GM19372 (cell line): ENCODE data around the gene CLCA1.

Experiments used
- ATAC-seq: cut with Tn5 transposase; IDR thresholded peaks from one replicate; pipeline ENCODE4 v1.9.1; 2021; ENCODE audit warnings: mild to moderate bottlenecking, low read depth, moderate library complexity; ENCODE audit not compliant: unreplicated experiment

Gene CLCA1

DNA sequence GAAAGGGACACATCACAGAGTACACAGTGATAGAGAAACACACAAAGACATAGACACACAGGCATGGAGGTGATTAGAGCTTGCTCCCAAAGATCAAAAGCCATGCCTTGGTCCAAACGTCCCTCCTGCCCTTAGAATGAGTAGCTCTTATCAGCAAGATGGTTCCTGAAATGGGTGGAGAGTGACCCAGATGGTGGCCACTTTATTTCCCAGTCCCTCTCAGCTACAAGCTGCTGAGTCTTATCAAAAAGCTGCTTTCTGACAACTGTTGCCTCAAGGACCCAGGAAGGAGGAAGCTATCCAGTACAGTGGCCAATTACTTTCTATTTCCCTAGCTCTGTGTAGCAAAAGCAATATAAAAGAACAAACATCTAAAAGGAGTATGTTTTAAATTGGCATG is 7.7 kb upstream of the CLCA1 start:
- no peak for ATAC-seq

DNA sequence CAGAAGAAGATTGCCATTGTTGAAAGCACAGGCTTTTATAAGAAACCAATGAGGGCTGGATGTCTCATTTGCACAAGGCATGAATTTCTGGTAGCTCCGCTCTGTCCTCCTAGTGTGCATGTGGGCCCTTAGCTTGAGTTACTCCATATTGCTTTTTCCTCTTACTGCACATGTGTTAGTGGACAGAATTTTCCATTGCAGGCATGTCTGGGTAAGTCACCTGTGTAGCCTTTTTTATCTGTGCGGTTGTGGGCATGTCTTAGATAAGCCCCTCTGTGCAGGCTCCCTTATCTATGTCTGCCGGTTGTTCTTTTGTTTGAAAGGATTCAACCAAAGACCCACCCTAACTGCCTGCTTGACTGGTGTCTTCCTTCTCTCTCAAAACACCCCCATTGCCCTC is 7.2 kb upstream of the CLCA1 start:
- no peak for ATAC-seq

DNA sequence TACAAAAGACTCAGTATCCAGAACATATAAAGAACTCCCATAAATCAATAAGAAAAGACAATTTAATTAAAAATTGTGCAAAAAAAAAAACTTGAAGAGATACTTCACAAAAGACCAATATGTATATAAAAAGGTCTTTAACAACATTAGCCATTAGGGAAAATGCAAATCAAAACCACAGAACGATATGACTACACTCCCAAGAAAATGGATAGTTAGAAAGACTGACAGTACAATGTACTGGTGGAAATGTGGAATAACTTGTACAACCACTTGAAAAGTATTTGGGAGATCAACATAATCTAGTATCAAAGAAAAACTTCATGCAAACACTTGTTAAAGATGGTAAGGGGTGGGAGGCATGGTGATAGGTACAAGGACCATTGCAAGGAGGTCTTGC is 3.9 kb upstream of the CLCA1 start:
- no peak for ATAC-seq

DNA sequence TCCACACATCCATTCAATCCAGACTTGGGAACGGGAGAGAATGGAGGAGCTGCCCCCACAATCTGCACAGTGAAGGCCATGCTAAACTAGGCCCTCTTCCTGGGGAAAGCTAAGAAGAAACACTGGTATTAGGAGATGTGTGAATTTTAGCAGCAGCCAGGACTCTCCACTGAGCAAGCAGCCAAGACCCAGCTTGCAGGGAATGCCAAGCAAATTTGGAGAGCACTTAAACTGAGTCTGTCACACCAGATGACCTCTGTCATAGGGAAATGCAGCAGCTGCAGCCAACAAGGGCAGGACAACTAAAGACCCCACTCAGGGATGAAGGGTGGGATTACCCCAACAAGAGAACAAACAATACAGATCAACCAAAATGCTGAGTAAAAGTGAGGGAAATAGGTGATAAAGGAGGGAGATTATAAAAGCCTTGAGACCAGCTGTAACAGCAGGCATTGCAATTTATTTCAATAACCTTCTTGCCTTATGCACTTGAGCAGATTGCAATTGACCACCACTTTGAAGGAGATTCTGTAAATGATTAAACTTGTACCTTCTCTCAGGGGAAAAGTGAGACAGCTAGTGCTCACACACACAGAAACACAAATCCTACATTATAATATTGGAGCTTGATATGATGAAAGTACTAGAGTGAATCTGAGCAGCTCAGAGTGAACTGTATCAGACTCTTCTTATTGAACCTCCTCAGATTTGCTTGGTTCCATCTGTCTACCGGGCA is 2.5 kb upstream of the CLCA1 start:
- no peak for ATAC-seq

DNA sequence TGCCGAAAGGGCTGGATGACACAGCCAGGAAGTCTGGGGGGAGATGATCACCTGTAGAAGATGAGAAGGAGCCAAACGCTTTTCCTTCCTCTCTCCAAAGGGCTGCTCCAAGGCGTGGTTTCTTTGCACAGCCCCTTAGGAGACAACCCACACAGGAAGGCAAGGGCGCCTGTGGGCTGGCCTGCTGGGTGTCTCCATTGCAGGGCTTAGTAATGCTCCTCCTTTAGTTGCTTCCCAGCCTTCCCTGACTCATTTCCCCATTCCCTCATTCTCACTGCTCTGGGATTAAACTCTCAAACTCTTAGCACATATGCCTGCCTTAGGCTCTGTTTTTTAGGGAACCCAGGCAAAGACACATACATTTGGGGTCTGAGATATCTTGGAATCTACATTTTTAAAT is 1.7 kb upstream of the CLCA1 start:
- no peak for ATAC-seq

DNA sequence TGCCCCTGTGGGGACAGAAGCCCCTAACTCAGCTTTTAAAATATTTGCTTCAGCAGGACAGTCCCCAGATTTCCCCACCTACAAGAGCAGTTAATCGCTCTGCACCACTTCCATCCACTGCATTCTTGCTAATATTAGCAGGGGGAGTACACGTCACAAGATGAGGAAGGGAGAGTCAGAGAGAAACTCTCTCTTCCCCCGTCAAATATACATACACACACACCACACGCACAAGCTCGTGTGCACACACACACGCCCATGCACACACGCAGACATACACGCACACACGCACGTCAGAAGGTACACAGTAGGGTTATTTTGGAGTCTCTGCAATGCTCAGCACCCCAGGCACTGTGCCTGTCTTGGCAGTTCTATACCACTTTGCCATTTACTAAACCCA is 2.1 kb downstream of the CLCA1 start:
- no peak for ATAC-seq

DNA sequence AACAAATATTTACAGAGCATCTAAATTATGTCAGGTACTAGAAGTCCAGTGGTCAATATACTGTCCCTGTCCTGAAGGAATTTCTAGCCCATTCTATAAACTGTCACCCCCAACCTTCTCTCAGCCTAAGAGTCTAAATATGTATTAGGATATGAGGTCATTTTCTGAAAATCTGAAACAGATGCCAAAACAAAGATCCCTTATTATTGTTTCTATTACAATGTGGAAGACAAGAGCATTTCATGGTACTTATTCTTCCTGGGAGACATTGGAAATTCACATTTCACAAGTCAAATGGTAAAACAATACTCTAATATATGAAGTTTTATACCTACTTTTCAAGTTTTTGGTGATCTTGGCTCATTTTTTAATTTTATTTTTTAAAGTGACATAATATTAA is 2.6 kb downstream of the CLCA1 start:
- ATAC-seq = no peak

DNA sequence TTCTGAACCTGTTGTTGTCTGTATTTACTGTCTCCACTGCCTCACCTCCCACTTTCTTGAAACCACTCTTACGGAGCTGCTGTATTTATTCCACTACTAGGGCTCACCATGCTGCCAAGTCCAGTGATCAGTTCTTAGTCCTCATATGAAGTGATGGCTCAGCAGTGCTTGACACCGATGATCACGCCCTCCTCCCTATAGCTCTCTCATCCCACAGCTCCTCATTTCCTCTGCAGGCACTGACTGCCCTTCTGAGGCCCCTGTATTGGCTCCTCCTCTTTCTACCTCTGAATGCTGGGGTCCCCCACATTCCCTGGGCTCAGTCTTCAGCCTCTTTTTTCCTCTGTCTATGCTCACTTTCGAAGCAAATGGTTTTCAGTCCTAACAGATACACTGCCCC is 3.4 kb downstream of the CLCA1 start:
- ATAC-seq = no peak

DNA sequence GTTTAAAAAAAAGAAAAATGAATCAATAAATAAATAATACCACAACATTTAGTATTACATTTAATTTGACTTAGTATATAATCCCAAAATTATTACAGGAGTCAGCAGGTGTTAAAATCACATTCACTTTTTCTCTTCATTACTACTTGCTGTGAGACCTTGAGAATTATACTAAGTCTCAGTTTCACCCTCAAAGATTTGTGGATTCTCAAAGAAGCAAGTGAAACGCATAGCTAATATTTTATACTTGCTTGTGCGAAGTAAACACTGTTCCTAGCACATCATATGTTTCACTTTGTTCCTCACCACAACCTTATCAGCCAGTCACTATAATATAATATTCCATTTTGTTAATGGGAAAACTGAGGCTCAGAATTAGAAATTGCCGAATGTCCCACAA is 4.0 kb downstream of the CLCA1 start:
- ATAC-seq = no peak

DNA sequence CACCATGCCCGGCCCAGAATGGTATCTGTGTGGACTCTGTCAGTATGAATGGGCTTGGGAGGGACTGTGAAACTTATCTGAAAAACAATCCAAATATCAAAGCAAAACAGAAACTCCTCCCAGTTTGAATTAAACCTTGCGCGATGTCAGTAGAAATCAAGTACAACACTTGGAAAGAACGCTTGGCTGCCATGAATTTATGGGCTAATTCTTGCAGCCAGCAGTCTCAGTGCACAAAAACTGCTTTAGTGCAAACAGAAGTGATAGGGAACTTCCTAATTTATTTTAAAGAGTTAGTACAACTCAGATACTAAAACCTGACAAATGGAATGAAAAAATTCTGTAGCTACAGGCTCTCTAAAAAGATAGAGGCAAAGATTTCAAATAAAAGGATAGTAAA is 8.5 kb downstream of the CLCA1 start:
- no peak for ATAC-seq

DNA sequence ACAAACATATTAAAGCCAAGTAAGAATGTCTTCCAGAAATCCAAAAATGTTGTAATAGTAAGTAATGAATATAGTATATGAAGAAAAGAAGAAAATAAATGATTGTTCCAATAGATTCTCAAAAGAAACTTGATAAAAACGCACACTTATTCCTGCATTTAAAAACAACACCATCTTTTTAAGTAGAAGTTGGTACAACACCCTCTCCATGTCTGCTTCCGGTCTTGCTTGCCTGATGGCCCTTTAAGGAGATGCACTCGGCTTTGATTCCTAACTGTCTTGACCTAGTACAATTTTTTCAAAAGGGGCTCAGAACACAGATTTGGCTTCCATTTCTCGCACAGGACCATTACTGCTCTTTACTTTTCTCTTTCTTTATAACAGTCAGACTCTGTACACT is 9.0 kb downstream of the CLCA1 start:
- ATAC-seq = no peak

DNA sequence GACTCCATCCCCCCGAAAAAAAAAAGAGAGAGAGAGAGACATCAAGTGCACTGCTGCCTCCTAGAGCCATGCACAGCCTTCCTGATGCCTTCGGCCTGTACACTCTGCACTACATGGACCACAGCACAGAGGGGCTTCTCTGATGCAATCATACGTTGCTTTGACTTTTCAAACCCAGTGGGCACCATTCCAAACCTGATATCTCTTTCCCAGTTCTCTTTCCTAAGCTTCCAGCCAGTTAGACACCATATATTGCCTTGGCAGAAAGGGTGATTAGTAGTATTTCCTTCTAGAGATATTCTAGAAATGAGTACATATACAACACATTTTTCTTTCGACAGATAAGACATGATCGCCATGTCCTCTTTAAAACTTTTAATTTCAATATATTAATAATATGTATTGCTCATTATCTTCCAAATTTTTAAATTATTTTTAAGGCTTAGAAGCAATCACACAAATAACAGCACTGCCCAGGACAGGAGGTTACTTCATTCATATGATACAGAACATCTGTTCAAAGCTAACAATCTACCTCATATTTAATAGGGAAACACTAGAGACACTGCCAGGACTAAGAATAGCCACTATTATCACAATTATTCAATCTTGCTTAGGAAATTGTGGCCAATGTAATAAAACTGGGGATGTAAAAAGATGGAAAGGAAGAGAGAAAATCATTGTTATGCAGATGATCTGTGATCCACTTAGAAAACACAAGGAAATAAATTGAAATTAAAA is 9.9 kb downstream of the CLCA1 start:
- no peak for ATAC-seq

DNA sequence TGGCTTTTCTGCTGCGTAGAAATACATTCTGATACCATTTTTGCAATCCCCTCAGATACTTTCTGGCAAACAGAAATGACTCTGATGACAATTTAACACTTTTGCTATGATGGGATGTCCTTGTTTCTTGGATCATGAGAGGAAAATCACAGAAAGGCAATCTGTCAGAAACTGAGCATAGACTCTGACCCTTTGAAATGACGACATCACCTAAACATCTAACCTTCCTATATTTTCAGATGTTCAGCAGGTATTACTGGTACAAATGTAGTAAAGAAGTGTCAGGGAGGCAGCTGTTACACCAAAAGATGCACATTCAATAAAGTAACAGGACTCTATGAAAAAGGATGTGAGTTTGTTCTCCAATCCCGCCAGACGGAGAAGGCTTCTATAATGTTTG is 13.2 kb downstream of the CLCA1 start:
- no peak for ATAC-seq

DNA sequence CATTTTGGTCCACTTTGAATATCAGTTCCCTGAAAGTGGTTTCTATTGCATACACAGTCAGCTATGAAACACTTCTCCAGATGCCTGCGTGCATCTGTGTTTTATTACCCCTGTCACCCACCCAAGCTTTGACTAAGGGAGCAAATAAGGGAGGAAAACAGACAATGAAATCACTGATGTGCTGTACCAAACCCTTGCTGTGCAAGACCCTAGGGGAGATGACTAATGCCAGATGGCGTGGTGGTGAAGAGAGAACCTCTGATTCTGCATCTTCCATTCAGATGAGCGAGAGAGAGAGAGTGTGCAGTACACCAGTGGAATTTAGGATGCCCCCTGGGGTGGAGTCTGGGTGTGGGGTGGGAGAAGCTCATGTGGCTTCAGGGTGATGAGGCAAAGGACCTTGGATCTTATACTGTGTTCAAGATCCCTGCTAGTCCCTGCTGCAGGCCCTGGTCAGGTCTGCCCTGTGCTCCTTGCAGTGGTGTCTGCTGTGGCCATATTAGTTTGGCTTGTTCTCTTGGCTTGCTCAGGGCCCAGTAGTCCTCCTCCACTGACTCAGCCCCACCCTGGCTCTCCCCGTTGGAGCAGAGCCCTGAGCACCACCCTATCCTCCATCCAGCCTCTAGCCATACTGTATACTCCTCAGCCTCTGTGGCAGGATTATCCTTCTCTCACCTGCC is 18.5 kb downstream of the CLCA1 start:
- ATAC-seq = no peak

DNA sequence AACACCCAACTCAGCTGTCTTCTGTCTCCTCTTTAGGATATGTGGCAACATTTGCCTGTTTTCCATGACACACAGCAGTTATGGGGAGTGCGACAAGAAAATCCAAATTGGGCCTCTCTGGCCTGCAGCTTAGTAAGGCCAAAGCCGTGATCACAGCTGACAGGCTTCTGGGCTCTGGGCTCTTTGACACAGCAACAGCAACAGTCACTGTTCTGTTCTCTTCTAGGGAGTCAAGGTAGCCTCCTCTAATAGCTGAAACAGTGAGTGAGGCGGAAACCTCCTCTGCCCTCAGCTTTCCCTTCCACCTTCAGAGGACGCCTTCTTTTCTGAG is 19.0 kb downstream of the CLCA1 start:
- no peak for ATAC-seq

DNA sequence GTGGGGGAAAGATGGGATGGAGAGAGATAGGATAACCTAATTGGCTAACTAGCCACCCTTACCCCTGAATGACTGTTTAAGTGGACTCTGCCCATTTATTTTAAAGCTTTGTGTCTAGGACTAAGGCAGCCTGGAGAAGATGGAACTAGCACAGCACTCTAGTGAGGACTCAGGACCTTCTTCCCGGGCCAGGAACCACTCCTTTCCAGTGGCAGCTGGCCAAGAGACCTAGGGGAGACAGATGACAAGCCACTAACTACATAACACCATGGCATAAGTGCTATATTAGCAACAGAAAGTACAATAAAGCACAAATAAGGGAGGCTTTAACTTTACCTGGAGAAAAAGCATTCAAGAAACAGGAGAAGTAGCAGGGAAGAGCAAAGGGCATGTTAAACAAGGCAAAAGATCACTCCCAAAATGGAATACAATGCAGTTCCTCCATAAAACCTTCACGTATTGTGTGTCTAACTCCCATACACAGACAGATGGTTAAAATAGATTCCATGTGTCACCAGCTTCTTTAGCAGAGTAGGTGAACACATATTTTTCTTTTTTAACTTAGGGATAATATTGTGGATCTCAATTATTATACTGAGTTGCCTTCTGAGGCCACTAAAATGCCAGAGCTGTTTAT is 20.6 kb downstream of the CLCA1 start:
- ATAC-seq = no peak

DNA sequence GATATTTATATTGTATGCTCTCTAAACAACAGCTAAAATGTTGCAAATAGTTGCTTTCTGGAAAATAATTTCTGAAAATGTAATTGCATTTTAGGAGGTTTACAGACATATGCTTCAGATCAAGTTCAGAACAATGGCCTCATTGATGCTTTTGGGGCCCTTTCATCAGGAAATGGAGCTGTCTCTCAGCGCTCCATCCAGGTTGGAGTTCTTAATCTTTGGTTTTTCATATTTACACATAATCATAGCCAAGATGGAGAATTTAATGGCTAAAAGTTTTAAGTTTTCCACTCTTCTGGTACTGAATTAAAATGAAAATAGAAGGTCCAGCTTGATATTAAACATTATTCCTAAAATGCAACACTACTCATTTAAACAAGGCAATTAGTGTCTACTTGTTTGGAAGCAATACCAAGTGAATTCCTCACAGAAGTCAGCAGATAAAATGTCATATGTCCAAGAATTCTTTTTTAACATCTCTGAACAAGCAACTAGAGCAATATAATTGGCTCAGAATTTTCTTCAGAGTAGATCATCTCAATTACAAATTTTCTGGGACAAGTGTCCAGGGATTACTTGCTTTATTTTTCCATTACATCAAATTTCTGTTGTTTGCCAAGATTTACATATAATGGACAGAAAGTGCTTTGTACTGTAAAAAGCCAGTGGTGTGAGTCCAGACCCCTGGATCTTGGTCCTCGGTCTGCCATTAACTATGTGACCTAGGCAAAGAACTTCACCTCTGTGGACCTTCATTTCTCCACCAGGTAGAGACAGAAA is 22.6 kb downstream of the CLCA1 start:
- no peak for ATAC-seq

DNA sequence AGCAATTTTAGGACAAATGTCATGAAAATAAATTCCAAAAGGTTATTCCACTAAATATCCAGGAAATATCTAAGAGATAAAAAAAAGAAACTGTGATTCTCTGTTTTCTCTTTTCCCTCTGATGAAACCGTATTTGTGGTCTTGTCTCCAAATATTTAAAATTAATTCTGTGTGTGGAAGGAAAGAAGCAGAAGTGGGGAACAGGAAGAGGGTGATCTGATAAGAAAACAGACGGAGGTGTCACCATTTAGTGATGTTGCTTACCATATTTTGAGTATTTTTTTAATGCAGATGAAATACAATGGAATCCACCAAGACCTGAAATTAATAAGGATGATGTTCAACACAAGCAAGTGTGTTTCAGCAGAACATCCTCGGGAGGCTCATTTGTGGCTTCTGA is 29.6 kb downstream of the CLCA1 start:
- ATAC-seq = no peak

DNA sequence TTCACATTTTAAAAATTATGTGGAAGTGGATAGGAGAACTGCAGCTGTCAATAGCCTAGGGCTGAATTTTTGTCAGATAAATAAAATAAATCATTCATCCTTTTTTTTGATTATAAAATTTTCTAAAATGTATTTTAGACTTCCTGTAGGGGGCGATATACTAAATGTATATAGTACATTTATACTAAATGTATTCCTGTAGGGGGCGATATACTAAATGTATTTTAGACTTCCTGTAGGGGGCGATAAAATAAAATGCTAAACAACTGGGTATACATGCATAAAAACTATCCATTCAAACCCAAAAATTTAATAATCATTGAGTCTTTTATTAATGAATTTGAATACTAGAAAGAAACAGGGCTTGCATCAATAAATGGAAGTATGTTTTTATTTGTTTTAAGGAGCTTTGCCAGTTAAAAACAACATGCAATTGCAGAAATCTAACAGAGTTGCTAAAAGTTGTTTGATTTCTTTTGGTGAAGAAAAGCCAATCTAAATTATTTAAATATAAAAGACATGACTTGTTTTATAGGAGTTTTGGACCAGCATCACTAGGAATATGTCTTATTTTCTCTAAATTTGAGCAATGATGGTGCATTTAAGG is 31.4 kb downstream of the CLCA1 start:
- no peak for ATAC-seq

DNA sequence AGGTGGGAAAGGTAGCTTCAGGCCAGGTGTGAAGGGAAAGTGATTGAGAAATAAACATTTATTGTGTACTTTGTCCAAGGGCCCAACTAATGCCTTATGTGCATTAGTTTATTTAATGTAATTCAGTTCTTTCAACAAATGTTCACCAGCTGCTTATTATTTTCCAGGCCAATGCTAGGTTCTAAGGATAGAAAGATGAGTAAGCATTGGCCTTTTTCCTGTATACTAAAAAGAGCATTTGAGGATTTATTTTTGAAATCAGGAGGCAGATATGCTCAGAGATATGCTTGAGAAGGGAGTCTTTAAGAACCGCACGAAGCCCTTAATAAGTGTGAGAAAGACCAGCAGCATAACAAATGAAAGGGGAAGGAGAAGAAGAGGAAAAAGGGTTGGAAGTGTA is 32.0 kb downstream of the CLCA1 start:
- ATAC-seq = no peak
